C4-2B (cell line): Measurements from ENCODE around the gene FOXD3.
A peak's percentile ranks its signal among the peaks of the same experiment; 100 is the strongest.

Experiments
- H3K27ac ChIP-seq: fragments of 450-650 bp; 2 replicates; pipeline ENCODE4 v1.5.1; 2017
- CTCF ChIP-seq: fragments of 450-650 bp; conservative IDR thresholded peaks from 2 replicates; pipeline ENCODE4 v1.5.1; 2017; ENCODE audit warnings: mild to moderate bottlenecking
- ZFX ChIP-seq: fragments of 450-650 bp; IDR thresholded peaks from 2 replicates; pipeline ENCODE4 v1.6.1; 2017

The FOXD3 gene

GRCh38 chr1:63289135-63289534, 33.2 kb upstream of the FOXD3 start:
- no peak overlapping the region for H3K27ac ChIP-seq
- TF ChIP-seq ZFX = no peak
- TF ChIP-seq CTCF = no peak

- TF ChIP-seq CTCF = no peak
- no peak for TF ChIP-seq ZFX
- H3K27ac ChIP-seq = no peak overlapping the region
These were observed 27.4 kb upstream of the FOXD3 start for GRCh38 chr1:63294803-63295594.

- TF ChIP-seq ZFX = no peak
- no peak for TF ChIP-seq CTCF
- H3K27ac ChIP-seq = no peak overlapping the region
These were observed 18.0 kb upstream of the FOXD3 start for GRCh38 chr1:63304410-63304809.

- TF ChIP-seq ZFX (no peak), CTCF (no peak)
- no peak overlapping the region for H3K27ac ChIP-seq
These were observed 17.3 kb upstream of the FOXD3 start for GRCh38 chr1:63305043-63305442.

GRCh38 chr1:63307196-63307794, 15.1 kb upstream of the FOXD3 start:
- TF ChIP-seq ZFX (no peak), CTCF (no peak)
- no peak overlapping the region for H3K27ac ChIP-seq

GRCh38 chr1:63316598-63316983, 5.8 kb upstream of the FOXD3 start:
- no peak for TF ChIP-seq ZFX
- TF ChIP-seq CTCF = no peak
- H3K27ac ChIP-seq = no peak overlapping the region

- H3K27ac ChIP-seq = peak overlapping the region; percentile 26
These were observed 5.2 kb upstream of the FOXD3 start for GRCh38 chr1:63316984-63317816.

More at GRCh38 chr1:63316984-63317816, 5.2 kb upstream of the FOXD3 start:
- TF ChIP-seq CTCF (peak; percentile 92), ZFX (no peak)
